ENCODE results near the gene IAPP.

Gene IAPP

GRCh38 chr12:21324551-21324950, 48.2 kb upstream of the IAPP start:
- H3K9me3 ChIP-seq (ENCODE audit: control insufficient read depth, insufficient read depth, low read depth, low read length): no peaks in the 10 kb centered on the region
- ChIA-PET POLR2A (no interaction called here), CTCF (no interaction called here)
- no peaks in the 10 kb centered on the region for H3K4me1 ChIP-seq (ENCODE audit: control insufficient read depth, insufficient read depth, low read length)
- no peak overlapping the region for H3K4me3 ChIP-seq (ENCODE audit: low read depth, low read length)
- H3K27ac ChIP-seq (ENCODE audit: extremely low read depth, low read depth, low read length): no peak overlapping the region
- TF ChIP-seq YY1 (tag by site-specific recombination; IDR thresholded peaks at IDR 0.05) (no peak), ZNF114 (tag by site-specific recombination; IDR thresholded peaks at IDR 0.05) (no peak), ZNF830 (tag by site-specific recombination; IDR thresholded peaks at IDR 0.05; ENCODE audit: low read depth) (no peak), ZNF488 (tag by site-specific recombination; IDR thresholded peaks at IDR 0.05) (no peak), PRDM4 (tag by site-specific recombination; IDR thresholded peaks at IDR 0.05) (no peak), KLF8 (tag by site-specific recombination; IDR thresholded peaks at IDR 0.05) (no peak), GLI2 (tag by site-specific recombination; IDR thresholded peaks at IDR 0.05; ENCODE audit: borderline replicate concordance, low read depth) (no peak), RBAK (tag by site-specific recombination; IDR thresholded peaks at IDR 0.05) (no peak), ZBTB1 (tag by site-specific recombination; IDR thresholded peaks at IDR 0.05) (no peak), ZNF37A (tag by site-specific recombination; IDR thresholded peaks at IDR 0.05) (no peak), OVOL3 (tag by site-specific recombination; IDR thresholded peaks at IDR 0.05) (no peak), ZNF596 (tag by site-specific recombination; IDR thresholded peaks at IDR 0.05) (no peak), TSHZ1 (tag by site-specific recombination; IDR thresholded peaks at IDR 0.05; ENCODE audit: borderline replicate concordance) (no peak), ZNF791 (tag by site-specific recombination; IDR thresholded peaks at IDR 0.05) (no peak), ZNF157 (tag by site-specific recombination; IDR thresholded peaks at IDR 0.05) (no peak)
- no peaks in the 10 kb centered on the region for H3K36me3 ChIP-seq (ENCODE audit: control insufficient read depth in 2 of 2, insufficient read depth in 1 of 2, low read length in 2 of 2)

GRCh38 chr12:21328578-21328977, 44.1 kb upstream of the IAPP start:
- CTCF ChIA-PET: no interaction called here

GRCh38 chr12:21330682-21331253, 41.9 kb upstream of the IAPP start:
- TF ChIP-seq TRIM28 (IDR thresholded peaks at IDR 0.05; ENCODE audit: borderline replicate concordance, low read length) (peak; percentile 88; the same call in 1 of the 2 replicates), ZNF280D (tag by site-specific recombination; IDR thresholded peaks at IDR 0.05) (0 out of 2 replicates have a peak, but pooled peaks have one; percentile 17), SCRT2 (tag by site-specific recombination; IDR thresholded peaks at IDR 0.05) (no peak), SETDB1 (IDR thresholded peaks at IDR 0.05; ENCODE audit: insufficient read length, low read length) (peak; percentile 99), MEIS1 (CRISPR knock-in tag; IDR thresholded peaks at IDR 0.05; ENCODE audit: borderline replicate concordance) (no peak)
- Histone ChIP-seq H3K4me3 (ENCODE audit: low read depth, low read length) (no peak overlapping the region), H3K4me1 (ENCODE audit: control insufficient read depth, insufficient read depth, low read length) (no peaks in the 10 kb centered on the region), H3K36me3 (ENCODE audit: control insufficient read depth in 2 of 2, insufficient read depth in 1 of 2, low read length in 2 of 2) (no peaks in the 10 kb centered on the region), H3K9me3 (ENCODE audit: control insufficient read depth, insufficient read depth, low read depth, low read length) (no peaks in the 10 kb centered on the region), H3K27ac (ENCODE audit: extremely low read depth, low read depth, low read length) (no peak overlapping the region)
- POLR2A ChIA-PET: no interaction called here
- CTCF ChIA-PET: interaction anchor here (0.6 to 1.6 kb wide), 3 partner anchors 17 to 275 kb away, joined by 3 to 5 read pairs (median 3); no protein-coding TSS in a partner anchor

More at GRCh38 chr12:21328578-21328977, 44.1 kb upstream of the IAPP start:
- TF ChIP-seq SP2 (tag by site-specific recombination; IDR thresholded peaks at IDR 0.05) (no peak), ZNF10 (tag by site-specific recombination; IDR thresholded peaks at IDR 0.05) (no peak)
- Histone ChIP-seq H3K4me3 (ENCODE audit: low read depth, low read length) (no peak overlapping the region), H3K36me3 (ENCODE audit: control insufficient read depth in 2 of 2, insufficient read depth in 1 of 2, low read length in 2 of 2) (no peaks in the 10 kb centered on the region), H3K27ac (ENCODE audit: extremely low read depth, low read depth, low read length) (no peak overlapping the region), H3K4me1 (ENCODE audit: control insufficient read depth, insufficient read depth, low read length) (no peaks in the 10 kb centered on the region), H3K9me3 (ENCODE audit: control insufficient read depth, insufficient read depth, low read depth, low read length) (no peaks in the 10 kb centered on the region)
- POLR2A ChIA-PET: no interaction called here
